HEK293 (cell line): ENCODE data around the gene PREX1.

Source experiments
- HOXD13 ChIP-seq: sonication (generic); formaldehyde crosslinking; IDR thresholded peaks from 2 replicates; pipeline ENCODE4 v1.8.0; 2022; ENCODE audit warnings: missing genetic modification reagents, borderline replicate concordance
- SP2 ChIP-seq: fragments of 450-650 bp; formaldehyde crosslinking; IDR thresholded peaks from 2 replicates; pipeline ENCODE4 v1.5.1; 2016; ENCODE audit warnings: missing biosample characterization, missing genetic modification characterization
- YY1 ChIP-seq: fragments of 450-650 bp; formaldehyde crosslinking; IDR thresholded peaks from 2 replicates; pipeline ENCODE4 v1.5.1; 2018; ENCODE audit warnings: missing biosample characterization, missing genetic modification characterization
- ZBTB1 ChIP-seq: fragments of 450-650 bp; formaldehyde crosslinking; IDR thresholded peaks from 2 replicates; pipeline ENCODE4 v1.5.1; 2016; ENCODE audit warnings: missing biosample characterization, missing genetic modification characterization
- ZFP41 ChIP-seq: fragments of 450-650 bp; formaldehyde crosslinking; IDR thresholded peaks from 2 replicates; pipeline ENCODE4 v1.5.1; 2016; ENCODE audit warnings: missing biosample characterization, missing genetic modification characterization, borderline replicate concordance
- ZNF121 ChIP-seq: fragments of 450-650 bp; formaldehyde crosslinking; IDR thresholded peaks from 2 replicates; pipeline ENCODE4 v1.5.1; 2016; ENCODE audit warnings: missing biosample characterization, missing genetic modification characterization
- ZNF221 ChIP-seq: fragments of 450-650 bp; formaldehyde crosslinking; IDR thresholded peaks from 2 replicates; pipeline ENCODE4 v1.5.1; 2017; ENCODE audit warnings: missing biosample characterization, missing genetic modification characterization, borderline replicate concordance
- ZNF23 ChIP-seq: fragments of 450-650 bp; formaldehyde crosslinking; IDR thresholded peaks from 2 replicates; pipeline ENCODE4 v1.5.1; 2016; ENCODE audit warnings: missing biosample characterization, missing genetic modification characterization, borderline replicate concordance
- ZNF521 ChIP-seq: fragments of 450-650 bp; formaldehyde crosslinking; IDR thresholded peaks from 2 replicates; pipeline ENCODE4 v1.5.1; 2017; ENCODE audit warnings: missing biosample characterization, mild to moderate bottlenecking, missing genetic modification characterization
- ZNF561 ChIP-seq: fragments of 450-650 bp; IDR thresholded peaks from 2 replicates; pipeline ENCODE4 v1.5.1; 2018; ENCODE audit warnings: missing biosample characterization, missing genetic modification characterization, borderline replicate concordance
- ZSCAN23 ChIP-seq: fragments of 450-650 bp; formaldehyde crosslinking; IDR thresholded peaks from 2 replicates; pipeline ENCODE4 v1.5.1; 2016; ENCODE audit warnings: missing biosample characterization, missing genetic modification characterization
- TF ChIP-seq, protein P1 (sequence below): fragments of 450-650 bp; formaldehyde crosslinking; IDR thresholded peaks from 2 replicates; pipeline ENCODE4 v1.5.1; 2016; ENCODE audit warnings: missing biosample characterization, missing genetic modification characterization
- TF ChIP-seq, protein P2 (sequence below): fragments of 450-650 bp; formaldehyde crosslinking; IDR thresholded peaks from 2 replicates; pipeline ENCODE4 v1.5.1; 2016; ENCODE audit warnings: missing biosample characterization, missing genetic modification characterization

DNA sequence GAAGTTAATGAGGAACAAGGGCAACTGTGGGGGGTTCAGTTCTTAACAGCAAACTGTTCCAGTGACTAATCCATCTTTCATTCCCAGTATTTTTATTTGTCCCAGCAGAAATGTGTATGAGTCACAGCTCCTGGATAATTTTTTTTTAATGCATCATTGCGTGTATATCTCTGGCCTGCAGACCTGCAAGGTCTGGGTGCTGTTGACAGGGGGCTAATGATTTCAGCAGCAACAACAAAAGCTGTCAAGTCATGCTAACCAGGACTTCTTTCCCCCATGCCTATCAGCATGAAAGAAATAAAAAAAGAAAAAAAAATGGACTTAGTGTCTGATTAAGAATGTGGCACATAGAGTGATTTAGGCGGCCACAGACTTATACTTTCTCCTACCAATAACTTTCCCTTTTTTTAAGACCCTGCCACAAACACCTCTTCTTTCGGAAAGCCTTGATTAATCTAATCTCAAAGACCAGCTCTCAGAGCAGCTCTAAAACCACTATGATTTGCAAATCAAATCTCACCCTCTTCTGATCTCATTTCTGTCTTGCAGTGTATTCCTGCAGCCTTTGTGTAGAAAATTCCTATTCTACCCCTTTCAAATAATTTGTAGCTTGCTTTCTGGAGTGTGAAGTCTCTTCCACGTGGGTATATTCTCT lies 14.2 kb upstream of the PREX1 start:
- TF ChIP-seq YY1 (tag by site-specific recombination): no peak
- no peak for TF ChIP-seq ZNF521 (tag by site-specific recombination)
- no peak for TF ChIP-seq ZNF561 (tag by site-specific recombination)
- TF ChIP-seq, protein P1, sequence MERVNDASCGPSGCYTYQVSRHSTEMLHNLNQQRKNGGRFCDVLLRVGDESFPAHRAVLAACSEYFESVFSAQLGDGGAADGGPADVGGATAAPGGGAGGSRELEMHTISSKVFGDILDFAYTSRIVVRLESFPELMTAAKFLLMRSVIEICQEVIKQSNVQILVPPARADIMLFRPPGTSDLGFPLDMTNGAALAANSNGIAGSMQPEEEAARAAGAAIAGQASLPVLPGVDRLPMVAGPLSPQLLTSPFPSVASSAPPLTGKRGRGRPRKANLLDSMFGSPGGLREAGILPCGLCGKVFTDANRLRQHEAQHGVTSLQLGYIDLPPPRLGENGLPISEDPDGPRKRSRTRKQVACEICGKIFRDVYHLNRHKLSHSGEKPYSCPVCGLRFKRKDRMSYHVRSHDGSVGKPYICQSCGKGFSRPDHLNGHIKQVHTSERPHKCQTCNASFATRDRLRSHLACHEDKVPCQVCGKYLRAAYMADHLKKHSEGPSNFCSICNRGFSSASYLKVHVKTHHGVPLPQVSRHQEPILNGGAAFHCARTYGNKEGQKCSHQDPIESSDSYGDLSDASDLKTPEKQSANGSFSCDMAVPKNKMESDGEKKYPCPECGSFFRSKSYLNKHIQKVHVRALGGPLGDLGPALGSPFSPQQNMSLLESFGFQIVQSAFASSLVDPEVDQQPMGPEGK: no peak
- TF ChIP-seq ZBTB1: no peak
- no peak for TF ChIP-seq ZFP41 (tag by site-specific recombination)
- TF ChIP-seq ZSCAN23: no peak
- TF ChIP-seq, protein P2, sequence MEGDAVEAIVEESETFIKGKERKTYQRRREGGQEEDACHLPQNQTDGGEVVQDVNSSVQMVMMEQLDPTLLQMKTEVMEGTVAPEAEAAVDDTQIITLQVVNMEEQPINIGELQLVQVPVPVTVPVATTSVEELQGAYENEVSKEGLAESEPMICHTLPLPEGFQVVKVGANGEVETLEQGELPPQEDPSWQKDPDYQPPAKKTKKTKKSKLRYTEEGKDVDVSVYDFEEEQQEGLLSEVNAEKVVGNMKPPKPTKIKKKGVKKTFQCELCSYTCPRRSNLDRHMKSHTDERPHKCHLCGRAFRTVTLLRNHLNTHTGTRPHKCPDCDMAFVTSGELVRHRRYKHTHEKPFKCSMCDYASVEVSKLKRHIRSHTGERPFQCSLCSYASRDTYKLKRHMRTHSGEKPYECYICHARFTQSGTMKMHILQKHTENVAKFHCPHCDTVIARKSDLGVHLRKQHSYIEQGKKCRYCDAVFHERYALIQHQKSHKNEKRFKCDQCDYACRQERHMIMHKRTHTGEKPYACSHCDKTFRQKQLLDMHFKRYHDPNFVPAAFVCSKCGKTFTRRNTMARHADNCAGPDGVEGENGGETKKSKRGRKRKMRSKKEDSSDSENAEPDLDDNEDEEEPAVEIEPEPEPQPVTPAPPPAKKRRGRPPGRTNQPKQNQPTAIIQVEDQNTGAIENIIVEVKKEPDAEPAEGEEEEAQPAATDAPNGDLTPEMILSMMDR: no peak
- TF ChIP-seq ZNF23: no peak
- TF ChIP-seq SP2 (tag by site-specific recombination): no peak
- TF ChIP-seq ZNF221 (tag by site-specific recombination): no peak
- TF ChIP-seq ZNF121 (tag by site-specific recombination): no peak
- no peak for TF ChIP-seq HOXD13
